Stimulated activated CD4-positive, alpha-beta T cell treated with anti-CD3 and anti-CD28 coated beads, Interleukin-1b, Interleukin-23, amount 100 ng/mL, for 1 hour (primary cell): ENCODE data around the gene DIPK1B.

Experiments used
- DNase-seq, 2 donors: peaks; one replicate each; pipeline ENCODE4 v3.0.0-alpha.2; 2020; ENCODE audit warnings: low read depth in 2 of 2

The DIPK1B gene

GRCh38 chr9:136673088-136673974, 39.0 kb upstream of the DIPK1B start:
- DNase-seq, result no peak

- no peak for DNase-seq
Observed at GRCh38 chr9:136673975-136674785, 38.2 kb upstream of the DIPK1B start.

- DNase-seq, result no peak
Observed at GRCh38 chr9:136674786-136675349, 37.5 kb upstream of the DIPK1B start.

GRCh38 chr9:136675477-136676296, 36.7 kb upstream of the DIPK1B start:
- no peak for DNase-seq

GRCh38 chr9:136676297-136676794, 36.0 kb upstream of the DIPK1B start:
- DNase-seq, result no peak

GRCh38 chr9:136676920-136677686, 35.3 kb upstream of the DIPK1B start:
- no peak for DNase-seq

GRCh38 chr9:136678034-136678433, 34.3 kb upstream of the DIPK1B start:
- no peak for DNase-seq

GRCh38 chr9:136678624-136679023, 33.7 kb upstream of the DIPK1B start:
- no peak for DNase-seq

GRCh38 chr9:136679431-136679941, 32.9 kb upstream of the DIPK1B start:
- DNase-seq, result no peak

GRCh38 chr9:136681029-136681428, 31.3 kb upstream of the DIPK1B start:
- DNase-seq, result no peak

- no peak for DNase-seq
Observed at GRCh38 chr9:136681945-136682699, 30.2 kb upstream of the DIPK1B start.

- no peak for DNase-seq
Observed at GRCh38 chr9:136682710-136683109, 29.7 kb upstream of the DIPK1B start.

GRCh38 chr9:136683173-136683745, 29.1 kb upstream of the DIPK1B start:
- no peak for DNase-seq

GRCh38 chr9:136683755-136684154, 28.6 kb upstream of the DIPK1B start:
- DNase-seq, result no peak

GRCh38 chr9:136684339-136684738, 28.0 kb upstream of the DIPK1B start:
- DNase-seq, result no peak

GRCh38 chr9:136684799-136685198, 27.6 kb upstream of the DIPK1B start:
- no peak for DNase-seq

- no peak for DNase-seq
Observed at GRCh38 chr9:136685216-136685615, 27.2 kb upstream of the DIPK1B start.

GRCh38 chr9:136685790-136686533, 26.4 kb upstream of the DIPK1B start:
- no peak for DNase-seq

- no peak for DNase-seq
Observed at GRCh38 chr9:136686534-136686793, 25.9 kb upstream of the DIPK1B start.
